SK-N-SH treated with all-trans-retinoic acid at 6 μM for 48 hours (cell line): ENCODE data around the gene GCNT2.

Source experiments
- CSDC2 ChIP-seq: fragments of 250-450 bp; sonication (Bioruptor Pico); IDR thresholded peaks from 2 replicates; pipeline ENCODE4 v1.5.0; 2020; ENCODE audit warnings: mild to moderate bottlenecking, moderate library complexity
- CSRNP3 ChIP-seq: fragments of 250-450 bp; sonication (Bioruptor Pico); IDR thresholded peaks from 2 replicates; pipeline ENCODE4 v1.5.1; 2021; ENCODE audit warnings: mild to moderate bottlenecking, moderate library complexity
- GLIS3 ChIP-seq: fragments of 250-450 bp; sonication (Bioruptor Pico); IDR thresholded peaks from 2 replicates; pipeline ENCODE4 v1.5.0; 2020; ENCODE audit warnings: mild to moderate bottlenecking, moderate library complexity
- ISL1 ChIP-seq: fragments of 250-450 bp; sonication (Bioruptor Pico); IDR thresholded peaks from 2 replicates; pipeline ENCODE4 v2.1.2; 2022; ENCODE audit warnings: mild to moderate bottlenecking, moderate library complexity
- OSR1 ChIP-seq: fragments of 250-450 bp; sonication (Bioruptor Pico); IDR thresholded peaks from 2 replicates; pipeline ENCODE4 v1.8.0; 2022; ENCODE audit warnings: moderate library complexity, mild to moderate bottlenecking, inconsistent platforms
- RARB ChIP-seq: fragments of 250-450 bp; sonication (Bioruptor Pico); IDR thresholded peaks from 2 replicates; pipeline ENCODE4 v1.8.0; 2021; ENCODE audit warnings: mild to moderate bottlenecking, moderate library complexity
- ZFP30 ChIP-seq: fragments of 450-650 bp; formaldehyde crosslinking; IDR thresholded peaks from 2 replicates; pipeline ENCODE4 v1.5.0; 2022; ENCODE audit warnings: mild to moderate bottlenecking, moderate library complexity
- TF ChIP-seq, protein P1 (sequence below): fragments of 250-450 bp; sonication (Bioruptor Pico); IDR thresholded peaks from 2 replicates; pipeline ENCODE4 v1.8.0; 2020; ENCODE audit warnings: mild to moderate bottlenecking, moderate library complexity, borderline replicate concordance
- TF ChIP-seq, protein P2 (sequence below): fragments of 250-450 bp; sonication (Bioruptor Pico); IDR thresholded peaks from 2 replicates; pipeline ENCODE4 v1.5.1; 2020; ENCODE audit warnings: low read depth, mild to moderate bottlenecking, moderate library complexity

DNA sequence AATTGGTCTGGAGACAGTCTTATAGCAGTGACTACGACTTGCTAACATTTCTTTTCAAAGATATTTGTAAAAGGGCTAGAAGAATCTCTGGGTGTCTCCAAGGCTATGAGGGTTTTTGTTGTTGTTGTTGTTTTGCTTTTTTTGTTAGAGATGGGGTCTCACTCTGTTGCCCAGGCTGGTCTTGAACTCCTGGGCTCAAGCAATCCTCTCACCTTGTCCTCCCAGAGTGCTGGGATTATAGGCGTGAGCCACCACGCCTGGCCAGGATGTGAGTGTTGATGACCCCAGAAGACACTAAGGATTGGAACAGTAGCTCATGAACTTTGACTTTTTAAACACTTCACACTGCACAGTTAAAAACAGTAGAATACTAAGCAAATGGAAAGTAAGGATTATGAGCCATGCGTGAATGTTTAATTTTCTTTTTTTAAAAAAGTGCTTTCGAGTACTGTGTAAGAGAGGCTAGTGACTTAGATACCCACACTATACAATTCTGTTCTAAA, 76.4 kb downstream of the GCNT2 start:
- TF ChIP-seq ISL1 (CRISPR knock-in tag) (no peak), CSRNP3 (CRISPR knock-in tag) (no peak), GLIS3 (CRISPR knock-in tag) (no peak), RARB (CRISPR knock-in tag) (no peak), ZFP30 (CRISPR knock-in tag) (no peak), OSR1 (no peak), CSDC2 (CRISPR knock-in tag) (no peak)
- TF ChIP-seq, protein P1, sequence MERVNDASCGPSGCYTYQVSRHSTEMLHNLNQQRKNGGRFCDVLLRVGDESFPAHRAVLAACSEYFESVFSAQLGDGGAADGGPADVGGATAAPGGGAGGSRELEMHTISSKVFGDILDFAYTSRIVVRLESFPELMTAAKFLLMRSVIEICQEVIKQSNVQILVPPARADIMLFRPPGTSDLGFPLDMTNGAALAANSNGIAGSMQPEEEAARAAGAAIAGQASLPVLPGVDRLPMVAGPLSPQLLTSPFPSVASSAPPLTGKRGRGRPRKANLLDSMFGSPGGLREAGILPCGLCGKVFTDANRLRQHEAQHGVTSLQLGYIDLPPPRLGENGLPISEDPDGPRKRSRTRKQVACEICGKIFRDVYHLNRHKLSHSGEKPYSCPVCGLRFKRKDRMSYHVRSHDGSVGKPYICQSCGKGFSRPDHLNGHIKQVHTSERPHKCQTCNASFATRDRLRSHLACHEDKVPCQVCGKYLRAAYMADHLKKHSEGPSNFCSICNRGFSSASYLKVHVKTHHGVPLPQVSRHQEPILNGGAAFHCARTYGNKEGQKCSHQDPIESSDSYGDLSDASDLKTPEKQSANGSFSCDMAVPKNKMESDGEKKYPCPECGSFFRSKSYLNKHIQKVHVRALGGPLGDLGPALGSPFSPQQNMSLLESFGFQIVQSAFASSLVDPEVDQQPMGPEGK (CRISPR knock-in tag): no peak
- TF ChIP-seq, protein P2, sequence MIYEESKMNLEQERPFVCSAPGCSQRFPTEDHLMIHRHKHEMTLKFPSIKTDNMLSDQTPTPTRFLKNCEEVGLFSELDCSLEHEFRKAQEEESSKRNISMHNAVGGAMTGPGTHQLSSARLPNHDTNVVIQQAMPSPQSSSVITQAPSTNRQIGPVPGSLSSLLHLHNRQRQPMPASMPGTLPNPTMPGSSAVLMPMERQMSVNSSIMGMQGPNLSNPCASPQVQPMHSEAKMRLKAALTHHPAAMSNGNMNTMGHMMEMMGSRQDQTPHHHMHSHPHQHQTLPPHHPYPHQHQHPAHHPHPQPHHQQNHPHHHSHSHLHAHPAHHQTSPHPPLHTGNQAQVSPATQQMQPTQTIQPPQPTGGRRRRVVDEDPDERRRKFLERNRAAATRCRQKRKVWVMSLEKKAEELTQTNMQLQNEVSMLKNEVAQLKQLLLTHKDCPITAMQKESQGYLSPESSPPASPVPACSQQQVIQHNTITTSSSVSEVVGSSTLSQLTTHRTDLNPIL (CRISPR knock-in tag): no peak
